Measurements from ENCODE around the gene TSPAN6.

Gene TSPAN6

DNA sequence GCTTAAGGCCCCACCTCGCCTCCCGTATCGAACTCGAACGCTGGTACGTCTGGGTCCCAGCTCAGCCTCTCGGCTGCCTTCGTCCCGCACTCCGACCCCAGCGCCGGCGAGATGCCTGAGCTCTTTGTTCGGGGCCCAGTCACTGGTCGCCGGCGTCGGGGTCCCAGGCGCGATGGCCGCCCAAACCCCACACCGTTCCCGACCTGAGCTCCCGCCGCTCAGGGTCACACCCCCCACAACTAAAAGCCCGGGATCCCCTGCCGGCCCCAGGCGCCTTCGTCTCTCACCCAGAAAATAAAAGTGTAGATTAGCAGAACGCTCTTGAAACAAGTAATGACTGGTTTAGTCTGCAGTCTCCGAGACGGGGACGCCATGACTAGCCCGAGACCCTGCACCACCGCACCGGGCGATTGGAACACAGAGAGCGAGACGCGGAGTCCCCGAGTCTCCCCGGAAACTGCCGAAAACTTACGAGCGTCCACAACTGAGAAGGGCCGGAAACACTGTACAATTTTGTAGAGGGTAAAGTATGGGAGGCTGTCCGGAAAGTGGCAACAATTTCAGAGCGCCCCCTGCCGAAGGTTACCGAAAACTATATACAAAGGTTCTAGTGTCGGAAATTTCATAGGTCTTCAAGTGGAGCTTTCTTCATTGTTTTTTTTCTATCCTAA is at the start of gene TSPAN6:
TSPAN6 (minus strand) TSS at position 486 of the 671 bp plus-strand sequence; CDS start at position 374, 112 bp downstream.
- peak; percentile 63 for DNase-seq (ENCODE audit: low read depth, low spot score)

GRCh38 chrX:100685997-100686305 is 49.3 kb upstream of the TSPAN6 start:
- DNase-seq (ENCODE audit: low read depth, low spot score), result no peak

GRCh38 chrX:100685284-100685996 is 48.8 kb upstream of the TSPAN6 start:
- peak; percentile 20 for DNase-seq (ENCODE audit: low read depth, low spot score)

- DNase-seq (ENCODE audit: low read depth, low spot score), result no peak
These were observed 46.3 kb upstream of the TSPAN6 start for GRCh38 chrX:100682939-100683338.

GRCh38 chrX:100681599-100681998 is 45.0 kb upstream of the TSPAN6 start:
- no peak for DNase-seq (ENCODE audit: low read depth, low spot score)

- DNase-seq (ENCODE audit: low read depth, low spot score), result no peak
These were observed 44.1 kb upstream of the TSPAN6 start for GRCh38 chrX:100680756-100681155.

- DNase-seq (ENCODE audit: low read depth, low spot score), result no peak
These were observed 41.1 kb upstream of the TSPAN6 start for GRCh38 chrX:100677611-100678181.

DNA sequence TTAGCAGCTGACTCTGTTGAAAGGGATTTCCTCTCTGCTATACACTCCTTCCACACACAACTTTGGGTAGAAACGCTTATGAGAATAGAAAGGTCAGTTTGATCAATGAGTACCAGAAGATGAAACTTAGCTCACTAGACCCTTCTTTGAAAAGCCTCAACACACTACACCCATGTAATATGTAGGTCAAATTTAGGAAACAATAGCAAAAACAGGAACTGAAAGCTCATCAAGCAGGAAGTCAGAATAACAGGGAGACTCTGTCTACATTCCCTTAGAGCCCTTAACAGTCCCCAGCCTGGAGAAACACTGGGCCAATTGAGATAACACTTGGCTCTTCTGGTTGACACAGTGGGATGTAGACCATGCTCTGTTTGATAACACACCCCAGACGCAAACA is 38.1 kb upstream of the TSPAN6 start:
- DNase-seq (ENCODE audit: low read depth, low spot score), result no peak

- no peak for DNase-seq (ENCODE audit: low read depth, low spot score)
These were observed 36.9 kb upstream of the TSPAN6 start for GRCh38 chrX:100673397-100673953.

DNA sequence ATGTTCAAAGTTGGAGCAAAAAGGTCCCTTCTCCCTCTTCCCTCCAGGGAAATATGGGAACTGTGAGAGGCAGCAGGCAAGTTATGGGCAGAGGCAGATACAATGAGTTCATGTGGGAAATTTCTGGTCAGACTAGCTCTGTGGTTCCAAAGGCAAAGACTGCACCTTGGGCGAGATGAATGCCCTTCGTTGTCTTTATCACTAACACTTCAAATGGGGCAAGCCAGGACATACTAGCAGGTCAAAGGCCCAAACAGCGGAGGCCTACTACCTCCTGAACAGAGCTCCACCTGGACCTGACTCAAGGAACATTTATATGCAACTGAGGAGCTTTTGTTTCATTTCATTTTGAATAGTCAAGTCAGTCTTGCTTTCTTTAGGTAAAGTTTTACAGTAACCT is 36.4 kb upstream of the TSPAN6 start:
- no peak for DNase-seq (ENCODE audit: low read depth, low spot score)

GRCh38 chrX:100663642-100664041 is 27.0 kb upstream of the TSPAN6 start:
- DNase-seq (ENCODE audit: low read depth, low spot score), result no peak

DNA sequence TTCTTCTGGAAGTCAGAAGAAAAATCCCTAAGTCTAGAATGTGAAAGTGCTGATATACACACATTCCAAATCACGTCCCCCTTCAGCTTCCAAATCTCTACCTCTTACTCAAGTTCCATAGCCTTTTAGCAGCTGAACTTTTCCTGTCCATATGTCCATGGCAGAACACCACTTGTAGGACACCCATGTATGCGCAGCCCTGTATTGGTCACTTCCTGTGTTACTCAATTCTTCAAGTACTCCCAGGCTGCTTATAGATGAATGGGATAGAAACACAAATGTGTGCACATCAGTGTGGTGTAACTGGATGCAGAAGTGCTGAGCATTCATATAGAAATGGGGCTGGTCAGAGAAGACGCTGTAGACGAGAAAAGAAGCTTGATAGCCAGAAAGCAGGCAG is 26.2 kb upstream of the TSPAN6 start:
- DNase-seq (ENCODE audit: low read depth, low spot score), result no peak

DNA sequence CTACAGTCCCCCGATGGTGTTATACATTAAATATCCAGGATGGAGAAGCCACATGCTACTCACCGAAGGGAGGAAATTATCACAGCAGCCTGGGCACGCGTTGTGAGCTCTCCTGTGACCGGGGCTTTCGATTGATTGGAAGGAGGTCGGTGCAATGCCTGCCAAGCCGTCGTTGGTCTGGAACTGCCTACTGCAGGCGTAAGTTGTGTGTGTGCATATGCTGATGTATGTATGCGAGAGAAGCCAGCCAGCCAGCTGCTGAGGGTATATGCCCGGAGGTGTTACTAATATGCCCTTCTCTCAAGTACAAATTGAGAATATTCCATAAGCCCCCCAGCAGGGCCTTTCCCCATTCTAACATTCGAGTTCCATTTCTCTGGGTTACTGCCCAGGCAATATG is 25.6 kb upstream of the TSPAN6 start:
- DNase-seq (ENCODE audit: low read depth, low spot score), result no peak

GRCh38 chrX:100659431-100660137 is 23.0 kb upstream of the TSPAN6 start:
- DNase-seq (ENCODE audit: low read depth, low spot score), result no peak

DNA sequence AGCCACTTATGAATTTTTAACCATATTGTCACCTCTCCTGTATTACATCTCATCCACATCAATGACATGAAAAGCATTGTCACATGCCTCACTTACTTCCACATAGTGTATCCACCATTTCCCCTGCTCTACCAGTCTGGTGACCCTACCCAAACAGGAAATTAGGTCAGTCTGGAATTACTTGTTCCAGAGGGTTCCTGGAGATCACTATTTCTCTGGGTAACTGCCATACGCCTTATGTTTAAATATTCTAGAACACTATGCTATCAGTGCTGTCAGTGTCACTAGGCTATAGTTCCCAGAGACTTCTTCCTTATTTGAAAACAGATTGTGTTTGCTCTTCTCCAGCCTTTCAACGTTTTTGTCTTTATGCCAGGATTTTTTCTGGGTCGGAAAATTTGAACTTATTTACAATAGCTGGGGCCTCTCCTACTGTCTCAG is 22.4 kb upstream of the TSPAN6 start:
- no peak for DNase-seq (ENCODE audit: low read depth, low spot score)

DNA sequence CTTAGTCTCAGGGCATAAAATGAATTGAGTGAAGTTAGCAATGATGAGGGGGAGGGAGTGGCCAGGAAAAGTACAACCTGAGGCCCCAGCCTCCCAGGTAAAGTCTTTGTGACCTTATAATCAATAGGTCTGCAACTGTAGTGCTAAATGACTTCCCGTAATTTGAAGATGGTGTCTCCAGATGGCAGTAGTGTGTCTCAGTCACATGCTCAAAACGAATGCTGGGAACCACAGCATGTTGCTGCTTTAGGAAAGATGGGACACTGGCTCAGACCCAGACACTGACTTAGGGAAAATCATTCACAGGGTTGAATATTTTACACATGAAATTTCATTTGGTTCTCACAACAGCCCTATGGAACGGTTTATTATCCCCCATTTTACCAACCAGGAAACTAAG is 17.7 kb upstream of the TSPAN6 start:
- DNase-seq (ENCODE audit: low read depth, low spot score), result no peak

GRCh38 chrX:100652266-100652665 is 15.7 kb upstream of the TSPAN6 start:
- no peak for DNase-seq (ENCODE audit: low read depth, low spot score)

GRCh38 chrX:100650841-100651240 is 14.2 kb upstream of the TSPAN6 start:
- DNase-seq (ENCODE audit: low read depth, low spot score), result no peak

GRCh38 chrX:100649550-100650356 is 13.1 kb upstream of the TSPAN6 start:
- DNase-seq (ENCODE audit: low read depth, low spot score), result no peak

GRCh38 chrX:100648458-100649417 is 12.1 kb upstream of the TSPAN6 start:
- DNase-seq (ENCODE audit: low read depth, low spot score), result no peak

Measured in iPS DF 19.7 (cell line).